Vagina (tissue), 2 donors: Measurements from ENCODE around the gene SLC9A7.

Experiments used
- CTCF ChIP-seq, 3 experiments: fragments of 450-650 bp in 2 of 3; fragments of 200-600 bp in 1 of 3; sonication (generic) in 1 of 3; IDR thresholded peaks; one replicate each; pipeline ENCODE4 v1.5.1; 2017 to 2019; ENCODE audit warnings: antibody characterized with exemption in 3 of 3, mild to moderate bottlenecking in 2 of 3, moderate library complexity in 2 of 3
- POLR2A ChIP-seq, 2 donors: fragments of 450-650 bp; IDR thresholded peaks; one replicate each; pipeline ENCODE4 v1.6.1; 2017; ENCODE audit warnings: antibody characterized with exemption in 2 of 2, mild to moderate bottlenecking in 2 of 2, moderate library complexity in 2 of 2
- POLR2AphosphoS5 ChIP-seq, 2 donors: sonication (generic); formaldehyde crosslinking; IDR thresholded peaks; one replicate each; pipeline ENCODE4 v1.9.0; 2017; ENCODE audit warnings: antibody characterized with exemption in 2 of 2, mild to moderate bottlenecking in 2 of 2, low read depth in 1 of 2; ENCODE audit not compliant: insufficient read depth in 1 of 2

- TF ChIP-seq CTCF (IDR thresholded peaks at IDR 0.05): no peak
- no peak for TF ChIP-seq POLR2AphosphoS5 (IDR thresholded peaks at IDR 0.05; ENCODE audit: insufficient read depth in 1 of 2, low read depth in 1 of 2)
- no peak for TF ChIP-seq POLR2A (IDR thresholded peaks at IDR 0.05)
These were observed 19.2 kb downstream of the SLC9A7 start for GRCh38 chrX:46739736-46740135.
